T1000 (cell line): ENCODE data around the gene AHI1.

Experiments
- DNase-seq: peaks from one replicate; lab custom pipeline; 2025; ENCODE audit warnings: mixed read lengths; lab: John Stamatoyannopoulos, UW

The AHI1 gene

GRCh38 chr6:135325624-135326424 lies 171.7 kb downstream of the AHI1 start:
- DNase-seq, result no peak

- DNase-seq, result no peak
These were observed 173.0 kb downstream of the AHI1 start for GRCh38 chr6:135324531-135324930.

GRCh38 chr6:135323979-135324378 lies 173.6 kb downstream of the AHI1 start:
- DNase-seq, result no peak

DNA sequence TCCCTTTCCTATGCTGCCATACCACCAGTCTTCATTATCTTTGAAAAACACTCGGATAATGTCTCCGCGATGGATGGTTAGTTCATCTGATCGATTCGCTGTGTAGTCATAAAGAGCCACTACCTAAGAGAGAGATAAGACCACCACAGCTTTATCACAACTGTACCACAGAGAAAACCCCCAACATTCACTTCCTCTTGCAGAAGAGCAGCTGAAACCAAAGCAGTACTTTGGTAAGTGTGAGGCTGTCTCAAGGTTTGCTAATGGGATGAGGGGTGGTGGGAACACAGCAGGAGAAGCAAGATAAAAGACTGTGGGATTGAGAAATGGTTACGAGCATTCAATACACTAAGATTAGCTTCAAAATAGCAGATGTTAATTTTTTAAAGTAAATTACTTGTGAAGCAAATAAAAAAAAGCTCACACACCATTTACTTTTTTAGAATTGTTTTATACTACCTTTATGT lies 174.3 kb downstream of the AHI1 start:
- DNase-seq, result no peak

DNA sequence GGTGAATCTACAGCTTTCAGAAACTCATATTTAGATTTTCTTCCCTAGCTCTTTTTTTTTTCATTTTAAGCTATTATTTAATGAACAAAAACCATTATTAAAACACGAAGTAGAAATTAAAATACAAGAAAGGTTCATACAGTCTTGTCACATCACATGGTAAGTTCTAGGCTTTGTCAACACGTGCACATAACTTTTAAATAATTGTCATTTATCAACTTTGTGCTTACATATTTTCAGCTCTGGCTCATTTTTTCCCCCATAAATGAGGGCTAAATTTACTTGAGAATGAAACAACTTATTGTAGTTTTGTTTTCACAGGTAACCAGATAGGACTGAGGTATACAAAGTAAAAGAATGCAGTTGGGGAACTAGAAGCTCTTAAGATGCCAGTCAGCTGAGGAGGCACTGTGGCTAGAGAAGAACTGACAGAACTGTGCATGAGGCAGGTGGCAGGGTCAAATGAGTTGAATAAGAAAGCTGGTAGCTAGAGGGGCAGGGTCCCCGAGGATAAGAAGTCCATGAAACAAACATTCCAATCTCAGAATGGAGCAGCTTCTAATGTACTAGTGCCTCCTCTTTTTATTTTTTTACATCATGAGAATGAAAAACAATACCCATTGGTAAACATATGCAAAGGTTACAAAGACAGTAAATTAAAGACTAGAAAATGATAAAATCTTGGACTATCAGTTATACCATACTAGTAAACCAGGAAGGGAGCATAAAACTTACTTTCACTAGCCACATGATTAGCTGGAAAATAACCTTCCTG lies 174.9 kb downstream of the AHI1 start:
- DNase-seq, result no peak

DNA sequence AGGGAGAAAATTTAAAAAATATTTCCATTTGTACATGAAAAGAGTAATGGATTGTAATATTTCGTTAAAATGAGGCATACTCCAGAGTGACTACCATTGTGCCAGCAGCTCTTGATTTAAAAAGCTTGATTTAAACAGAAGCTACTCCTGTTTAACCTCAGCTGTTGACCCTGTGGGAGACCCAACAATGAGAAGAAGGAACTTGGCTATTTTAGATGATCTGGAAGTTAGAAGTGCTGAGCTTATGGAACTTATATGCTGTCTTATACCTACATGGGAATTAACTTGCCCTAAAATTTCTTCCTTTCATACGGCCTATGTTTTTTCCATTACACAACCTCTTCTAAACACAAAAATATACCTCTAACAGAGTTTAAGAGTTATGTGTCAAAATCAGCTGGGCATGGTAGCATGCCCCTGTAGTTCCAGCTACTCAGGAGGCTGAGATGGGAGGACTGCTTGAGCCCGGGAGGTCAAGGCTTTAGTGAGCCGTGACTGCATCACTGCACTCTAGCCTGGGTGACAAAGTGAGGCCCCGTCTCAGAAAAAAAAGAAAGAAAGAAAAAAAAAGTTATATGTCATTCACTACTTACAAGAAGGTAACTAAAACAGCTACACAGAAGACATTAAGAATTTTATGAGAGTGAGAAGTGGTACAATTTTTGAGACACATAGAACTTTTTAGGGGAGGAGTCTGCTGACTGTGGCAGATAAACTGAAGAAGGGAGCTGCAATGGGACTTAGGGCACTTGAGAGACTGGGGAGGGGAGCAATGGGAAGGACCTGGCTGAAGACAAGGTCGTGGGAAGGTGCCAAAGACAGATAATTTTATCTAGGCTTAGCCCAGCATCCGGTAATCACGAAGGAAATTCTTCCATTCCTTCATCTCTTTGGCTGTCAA lies 176.6 kb downstream of the AHI1 start:
- no peak for DNase-seq

DNA sequence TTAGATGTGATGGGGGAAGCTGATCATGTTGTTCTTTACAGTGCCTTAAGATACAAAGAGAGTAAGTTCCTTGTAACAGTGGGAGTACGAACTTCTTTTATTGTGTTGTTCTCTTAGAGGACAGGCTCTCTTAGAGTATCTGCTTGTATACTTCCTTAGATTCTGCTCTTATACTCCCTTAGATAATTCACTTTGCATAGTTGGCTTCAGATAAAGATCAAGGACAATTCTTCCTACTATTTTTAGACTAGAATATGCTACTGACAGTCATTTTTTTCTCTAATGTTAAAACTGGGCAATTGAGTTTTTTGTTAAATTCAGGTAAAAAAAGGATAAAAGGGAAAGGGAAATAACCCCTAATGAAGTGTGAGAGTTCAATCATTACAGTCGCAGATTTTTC lies 177.7 kb downstream of the AHI1 start:
- no peak for DNase-seq

DNA sequence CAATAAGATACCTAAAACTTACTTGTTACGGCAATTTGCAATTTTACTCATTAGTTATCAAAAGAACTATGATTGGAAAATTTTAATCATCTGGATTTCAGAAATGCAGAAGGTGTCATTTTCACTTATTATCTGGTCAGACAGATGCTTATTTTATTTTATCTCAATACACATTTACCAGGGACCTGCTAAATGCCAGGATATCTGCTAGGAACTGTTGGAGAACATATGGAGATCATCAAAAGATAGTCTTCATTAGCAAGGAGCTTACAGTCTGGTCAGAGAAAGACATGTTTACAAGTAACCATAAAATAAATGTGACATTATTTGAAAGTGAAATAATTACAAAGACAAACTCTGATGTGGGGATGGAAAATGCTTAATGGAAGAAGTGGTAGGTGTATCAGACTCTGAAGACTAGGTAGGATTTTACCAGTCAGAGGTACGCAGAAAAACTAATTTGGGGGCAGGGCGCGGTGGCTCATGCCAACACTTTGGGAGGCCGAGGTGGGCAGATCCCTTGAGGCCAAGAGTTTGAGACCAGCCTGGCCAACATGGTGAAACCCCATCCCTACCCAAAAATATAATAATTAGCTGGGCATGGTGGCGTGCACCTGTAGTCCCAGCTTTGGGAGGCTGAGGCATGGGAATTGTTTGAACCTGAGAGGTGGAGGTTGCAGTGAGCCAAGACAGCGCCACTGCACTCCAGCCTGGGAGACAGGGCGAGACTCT lies 178.6 kb downstream of the AHI1 start:
- DNase-seq, result no peak

- DNase-seq, result no peak
These were observed 183.0 kb downstream of the AHI1 start for GRCh38 chr6:135314543-135314942.

GRCh38 chr6:135311446-135312200 lies 185.9 kb downstream of the AHI1 start:
- DNase-seq, result no peak

DNA sequence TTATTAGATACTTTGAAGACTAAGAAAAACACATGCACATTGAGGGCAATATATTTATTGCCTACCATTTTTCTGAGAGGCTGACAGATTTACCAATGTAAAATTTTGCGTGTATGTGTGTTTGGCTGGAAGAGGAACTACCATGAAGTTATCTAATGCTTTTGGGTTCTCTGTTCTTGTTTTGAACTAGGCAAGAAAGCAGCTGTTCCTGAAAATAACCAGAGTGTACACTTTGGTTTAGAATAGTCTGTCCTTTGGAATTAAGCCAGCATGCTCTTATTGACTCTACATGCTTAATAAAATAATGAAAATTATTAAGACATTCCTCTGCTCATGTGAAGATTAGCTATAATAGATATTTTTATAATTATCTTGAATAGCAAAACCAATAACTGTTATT lies 187.2 kb downstream of the AHI1 start:
- no peak for DNase-seq

DNA sequence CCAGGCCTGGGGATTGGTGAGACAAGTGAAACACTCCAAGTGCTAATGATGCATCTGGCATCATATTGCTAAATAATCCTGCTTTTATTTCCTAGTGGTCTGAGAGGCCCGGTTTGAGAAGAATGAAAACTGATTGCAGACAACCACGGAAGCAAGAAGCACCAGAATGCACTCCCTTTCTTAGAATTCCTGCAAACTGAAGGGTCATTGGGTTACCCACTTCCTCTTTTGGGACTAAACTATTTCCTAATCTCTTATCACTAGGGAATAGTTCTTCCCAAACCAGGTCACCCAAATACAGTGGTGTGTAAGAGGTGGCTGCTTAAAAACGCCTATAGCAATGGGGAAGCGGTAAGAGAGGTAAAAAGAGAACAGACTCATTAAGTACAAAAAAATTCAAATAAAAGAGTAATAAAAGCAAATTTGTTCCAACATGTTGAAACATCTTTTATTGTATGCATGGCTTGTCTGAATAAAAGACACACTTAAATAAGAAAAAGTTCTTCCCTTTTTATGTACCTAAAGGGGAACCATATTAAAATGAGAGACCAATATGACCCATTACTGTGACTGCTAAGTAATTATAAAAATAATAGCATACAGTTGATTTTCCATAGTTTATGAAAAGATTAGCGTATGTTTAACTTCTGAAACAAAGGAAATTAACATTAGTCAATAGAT lies 190.7 kb downstream of the AHI1 start:
- no peak for DNase-seq

DNA sequence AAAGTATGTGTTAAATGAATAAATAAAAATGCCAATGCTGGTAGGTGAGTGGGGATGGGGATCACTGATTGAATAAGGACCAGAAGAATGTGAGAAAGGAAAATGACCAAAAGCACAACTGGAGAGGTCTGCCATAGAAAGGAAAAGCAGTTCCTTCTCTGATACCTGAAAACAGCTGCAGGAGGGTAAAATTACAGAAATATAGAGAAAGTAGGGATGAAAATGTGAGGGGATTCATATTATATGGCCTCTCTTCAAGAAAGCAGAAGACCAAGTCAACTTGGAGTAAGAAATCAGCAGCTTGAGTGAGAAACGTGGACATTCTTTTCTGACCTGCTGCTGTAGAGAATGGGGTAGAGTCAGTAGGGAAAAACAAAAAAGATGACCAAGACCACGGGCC lies 191.4 kb downstream of the AHI1 start:
- no peak for DNase-seq

DNA sequence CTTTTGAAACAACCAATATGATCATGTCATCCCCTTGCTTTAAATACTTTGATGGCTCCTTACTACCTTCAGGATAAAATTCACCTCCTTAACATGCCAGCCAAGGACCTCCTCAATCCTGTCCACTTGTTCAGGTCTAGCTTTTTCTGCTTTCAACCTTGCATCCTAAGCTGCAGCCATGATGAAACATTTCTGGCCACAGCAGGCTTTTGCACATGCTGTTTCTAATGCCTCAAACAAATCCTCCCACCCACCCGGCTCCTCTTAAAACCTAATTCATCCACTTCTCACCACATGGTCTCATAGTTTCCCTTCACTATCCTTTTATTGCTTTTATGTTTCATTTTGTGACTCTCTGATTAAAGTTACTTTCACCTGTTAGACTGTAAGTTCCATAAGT lies 191.9 kb downstream of the AHI1 start:
- no peak for DNase-seq

DNA sequence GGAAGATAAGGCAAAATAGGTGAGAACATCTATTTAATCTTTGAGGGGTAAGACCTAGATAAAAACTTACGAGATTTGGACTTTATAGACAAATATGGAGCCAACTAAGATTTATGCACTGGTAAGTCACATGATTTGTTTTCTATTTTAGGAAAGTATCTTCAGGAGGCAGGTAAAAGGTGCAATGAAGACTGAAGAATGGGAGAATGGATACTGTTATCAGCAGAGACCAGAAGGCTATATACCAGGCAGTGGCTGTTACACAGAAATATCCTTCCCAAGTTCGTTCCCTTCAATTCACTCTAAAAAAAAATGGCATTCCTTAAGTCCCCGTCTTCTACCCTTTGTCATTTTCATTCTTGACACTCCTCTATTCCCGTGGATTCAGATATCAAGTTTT lies 192.7 kb downstream of the AHI1 start:
- no peak for DNase-seq

GRCh38 chr6:135301304-135301703 lies 196.2 kb downstream of the AHI1 start:
- DNase-seq, result no peak

DNA sequence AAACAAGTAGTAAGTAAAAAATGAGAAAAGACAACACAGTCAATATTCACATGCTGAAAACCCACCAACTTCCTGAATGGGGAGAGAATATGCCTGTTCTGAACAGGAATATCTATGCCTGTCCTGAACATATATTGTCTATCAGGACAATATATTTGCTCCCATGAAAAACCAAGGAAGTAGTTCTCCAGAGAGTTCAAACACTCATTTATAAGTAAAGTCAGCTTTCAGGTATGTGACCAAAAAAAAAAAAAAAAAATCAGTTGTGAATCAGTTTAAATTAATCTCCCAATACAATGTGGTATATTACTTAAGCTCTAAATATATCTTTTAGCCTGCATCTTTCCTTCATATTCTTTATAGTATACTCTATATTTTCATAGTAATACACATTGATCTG lies 197.0 kb downstream of the AHI1 start:
- DNase-seq, result no peak

GRCh38 chr6:135299256-135299655 lies 198.3 kb downstream of the AHI1 start:
- no peak for DNase-seq

GRCh38 chr6:135298455-135298854 lies 199.1 kb downstream of the AHI1 start:
- no peak for DNase-seq

DNA sequence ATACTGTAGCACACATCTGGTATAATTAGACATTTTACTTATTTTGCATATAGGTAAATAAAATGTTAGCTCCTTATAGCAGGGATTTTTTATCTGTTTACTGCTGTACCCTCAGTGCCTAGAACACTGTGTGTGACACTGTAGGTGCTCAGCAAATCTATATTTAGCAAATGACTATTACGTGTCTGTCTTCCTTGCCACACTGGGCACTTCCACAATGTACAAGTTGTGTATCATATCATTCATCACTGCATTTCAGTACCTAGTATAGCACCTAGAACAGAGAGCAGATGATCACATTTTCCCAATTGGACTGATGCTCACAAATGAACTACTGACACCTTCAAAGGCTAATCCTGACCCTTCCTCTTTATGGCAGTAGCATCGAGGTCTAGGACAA lies 200.8 kb downstream of the AHI1 start:
- DNase-seq, result no peak
